Measurements from ENCODE around the gene TMEM74B.

The TMEM74B gene

GRCh38 chr20:1204113-1204512 lies 19.3 kb upstream of the TMEM74B start:
- TF ChIP-seq CEBPB (IDR thresholded peaks at IDR 0.05) (no peak), ZBTB7A (IDR thresholded peaks at IDR 0.05; ENCODE audit: low read depth) (no peak), RAD21 (IDR thresholded peaks at IDR 0.05; ENCODE audit: low read depth) (no peak)

GRCh38 chr20:1203630-1204029 lies 18.8 kb upstream of the TMEM74B start:
- TF ChIP-seq MAX (IDR thresholded peaks at IDR 0.05) = no peak
- TF ChIP-seq FOXM1 (IDR thresholded peaks at IDR 0.05; ENCODE audit: borderline replicate concordance, low read depth) = no peak
- no peak for TF ChIP-seq CEBPB (IDR thresholded peaks at IDR 0.05)
- no peak for TF ChIP-seq TEAD4 (IDR thresholded peaks at IDR 0.05)
- no peak for TF ChIP-seq TAF1 (IDR thresholded peaks at IDR 0.05; ENCODE audit: low read depth)
- TF ChIP-seq RAD21 (IDR thresholded peaks at IDR 0.05; ENCODE audit: low read depth) = no peak
- no peak for TF ChIP-seq EGR1 (IDR thresholded peaks at IDR 0.05)
- no peak for TF ChIP-seq CREB1 (IDR thresholded peaks at IDR 0.05; ENCODE audit: low read depth)
- no peak for TF ChIP-seq USF1 (IDR thresholded peaks at IDR 0.05)
- no peak for TF ChIP-seq REST (IDR thresholded peaks at IDR 0.05; ENCODE audit: low read depth)

- TF ChIP-seq REST (IDR thresholded peaks at IDR 0.05; ENCODE audit: low read depth) (no peak), YY1 (IDR thresholded peaks at IDR 0.05; ENCODE audit: low read depth) (no peak), NFIC (IDR thresholded peaks at IDR 0.05) (no peak), FOXM1 (IDR thresholded peaks at IDR 0.05; ENCODE audit: borderline replicate concordance, low read depth) (no peak), TEAD4 (IDR thresholded peaks at IDR 0.05) (no peak), CEBPB (IDR thresholded peaks at IDR 0.05) (no peak), TAF1 (IDR thresholded peaks at IDR 0.05; ENCODE audit: low read depth) (no peak), MAX (IDR thresholded peaks at IDR 0.05) (no peak), ZBTB7A (IDR thresholded peaks at IDR 0.05; ENCODE audit: low read depth) (no peak), EP300 (IDR thresholded peaks at IDR 0.05; ENCODE audit: borderline replicate concordance) (no peak), USF1 (IDR thresholded peaks at IDR 0.05) (no peak), EGR1 (IDR thresholded peaks at IDR 0.05) (no peak), CREB1 (IDR thresholded peaks at IDR 0.05; ENCODE audit: low read depth) (no peak), TCF12 (IDR thresholded peaks at IDR 0.05; ENCODE audit: low read depth) (no peak), RAD21 (IDR thresholded peaks at IDR 0.05; ENCODE audit: low read depth) (no peak)
Observed at GRCh38 chr20:1202762-1203504, 18.2 kb upstream of the TMEM74B start, which contains the start of gene C20orf202. Gene C20orf202, plus strand, starts transcription at chr20:1203454. Its CDS starts 132 bp downstream, at chr20:1203586.

GRCh38 chr20:1199964-1200363 lies 15.2 kb upstream of the TMEM74B start:
- TF ChIP-seq CREB1 (IDR thresholded peaks at IDR 0.05; ENCODE audit: low read depth) (no peak), TCF12 (IDR thresholded peaks at IDR 0.05; ENCODE audit: low read depth) (no peak), MAX (IDR thresholded peaks at IDR 0.05) (no peak)

- TF ChIP-seq ZBTB7A (IDR thresholded peaks at IDR 0.05; ENCODE audit: low read depth) (no peak), RAD21 (IDR thresholded peaks at IDR 0.05; ENCODE audit: low read depth) (no peak), TAF1 (IDR thresholded peaks at IDR 0.05; ENCODE audit: low read depth) (no peak), EP300 (IDR thresholded peaks at IDR 0.05; ENCODE audit: borderline replicate concordance) (no peak), MAX (IDR thresholded peaks at IDR 0.05) (no peak), NFIC (IDR thresholded peaks at IDR 0.05) (no peak), REST (IDR thresholded peaks at IDR 0.05; ENCODE audit: low read depth) (no peak), FOXM1 (IDR thresholded peaks at IDR 0.05; ENCODE audit: borderline replicate concordance, low read depth) (no peak), CREB1 (IDR thresholded peaks at IDR 0.05; ENCODE audit: low read depth) (no peak), EGR1 (IDR thresholded peaks at IDR 0.05) (no peak), CEBPB (IDR thresholded peaks at IDR 0.05) (no peak), TEAD4 (IDR thresholded peaks at IDR 0.05) (no peak), USF1 (IDR thresholded peaks at IDR 0.05) (no peak), TCF12 (IDR thresholded peaks at IDR 0.05; ENCODE audit: low read depth) (no peak), YY1 (IDR thresholded peaks at IDR 0.05; ENCODE audit: low read depth) (no peak)
Observed at GRCh38 chr20:1199212-1199873, 14.6 kb upstream of the TMEM74B start.

All from Ishikawa (cell line).